Ishikawa (cell line): ENCODE measurements around the gene VWA3B.

Experiments
- CEBPB ChIP-seq: IDR thresholded peaks from 2 replicates; pipeline ENCODE4 v1.6.1; 2012
- CREB1 ChIP-seq: IDR thresholded peaks from 2 replicates; pipeline ENCODE4 v1.6.1; 2012; ENCODE audit warnings: low read depth
- EGR1 ChIP-seq: IDR thresholded peaks from 2 replicates; pipeline ENCODE4 v1.6.1; 2012
- EP300 ChIP-seq: IDR thresholded peaks from 2 replicates; pipeline ENCODE4 v1.6.1; 2012; ENCODE audit warnings: borderline replicate concordance
- FOXM1 ChIP-seq: IDR thresholded peaks from 2 replicates; pipeline ENCODE4 v1.6.1; 2012; ENCODE audit warnings: low read depth, borderline replicate concordance
- MAX ChIP-seq: IDR thresholded peaks from 2 replicates; pipeline ENCODE4 v1.6.1; 2012
- NFIC ChIP-seq: IDR thresholded peaks from 2 replicates; pipeline ENCODE4 v1.6.1; 2012
- RAD21 ChIP-seq: IDR thresholded peaks from 2 replicates; pipeline ENCODE4 v1.6.1; 2012; ENCODE audit warnings: low read depth
- REST ChIP-seq: IDR thresholded peaks from 2 replicates; pipeline ENCODE4 v1.6.1; 2012; ENCODE audit warnings: low read depth, mild to moderate bottlenecking
- TAF1 ChIP-seq: IDR thresholded peaks from 2 replicates; pipeline ENCODE4 v1.6.1; 2012; ENCODE audit warnings: low read depth, mild to moderate bottlenecking
- TCF12 ChIP-seq: IDR thresholded peaks from 2 replicates; pipeline ENCODE4 v1.6.1; 2012; ENCODE audit warnings: low read depth
- TEAD4 ChIP-seq: IDR thresholded peaks from 2 replicates; pipeline ENCODE4 v1.6.1; 2012
- USF1 ChIP-seq: IDR thresholded peaks from 2 replicates; pipeline ENCODE4 v1.6.1; 2012
- YY1 ChIP-seq: IDR thresholded peaks from 2 replicates; pipeline ENCODE4 v1.6.1; 2012; ENCODE audit warnings: low read depth
- ZBTB7A ChIP-seq: IDR thresholded peaks from 2 replicates; pipeline ENCODE4 v1.6.1; 2012; ENCODE audit warnings: low read depth

Gene VWA3B

GRCh38 chr2:98158305-98158704 is 71.3 kb downstream of the VWA3B start:
- no peak for TF ChIP-seq MAX
- TF ChIP-seq YY1, result no peak
- TF ChIP-seq CREB1, result no peak
- TF ChIP-seq ZBTB7A, result no peak
- TF ChIP-seq NFIC, result no peak
- TF ChIP-seq EP300, result no peak
- no peak for TF ChIP-seq FOXM1
- TF ChIP-seq REST, result no peak
- no peak for TF ChIP-seq TEAD4
- TF ChIP-seq TAF1, result no peak
- TF ChIP-seq RAD21, result no peak

GRCh38 chr2:98160554-98160953 is 73.6 kb downstream of the VWA3B start:
- TF ChIP-seq FOXM1, result no peak
- TF ChIP-seq MAX, result no peak
- no peak for TF ChIP-seq YY1
- no peak for TF ChIP-seq EGR1
- no peak for TF ChIP-seq CREB1
- TF ChIP-seq TCF12, result no peak
- no peak for TF ChIP-seq NFIC
- TF ChIP-seq EP300, result no peak
- TF ChIP-seq RAD21, result no peak

GRCh38 chr2:98161186-98161585 is 74.2 kb downstream of the VWA3B start:
- TF ChIP-seq ZBTB7A, result no peak

- TF ChIP-seq YY1, result no peak
These were observed 77.3 kb downstream of the VWA3B start for GRCh38 chr2:98164256-98164655.

- TF ChIP-seq CREB1 (no peak), MAX (no peak), REST (no peak), NFIC (no peak), TEAD4 (no peak), EP300 (no peak), YY1 (no peak), ZBTB7A (no peak), RAD21 (no peak)
These were observed 78.6 kb downstream of the VWA3B start for GRCh38 chr2:98165516-98166071.

GRCh38 chr2:98167916-98168315 is 80.9 kb downstream of the VWA3B start:
- TF ChIP-seq MAX (no peak), NFIC (no peak), TCF12 (no peak), RAD21 (no peak), USF1 (no peak), YY1 (no peak), ZBTB7A (no peak), EGR1 (no peak), TAF1 (no peak), EP300 (no peak), FOXM1 (no peak), REST (no peak), CEBPB (no peak), CREB1 (no peak), TEAD4 (no peak)
